HepG2 (cell line): ENCODE measurements around the gene CMTM2. TPM values are rescaled to one million over a fixed set of nuclear protein-coding genes. Genes with fewer than 3 reads are reported as not detected.

Source experiments
- ATF7 ChIP-seq, 2 experiments: fragments of 450-650 bp in 1 of 2; sonication (generic) in 1 of 2; formaldehyde crosslinking in 1 of 2; IDR thresholded peaks; 2 replicates each; pipeline versions ENCODE4 v1.4.0 to v1.6.1; 2016 to 2020; ENCODE audit warnings: antibody characterized with exemption in 1 of 2, mild to moderate bottlenecking in 1 of 2, missing genetic modification reagents in 1 of 2
- CBX5 ChIP-seq: sonication (generic); formaldehyde crosslinking; IDR thresholded peaks from 2 replicates; pipeline ENCODE4 v1.4.0; 2020; ENCODE audit warnings: missing genetic modification reagents, borderline replicate concordance
- CEBPZ ChIP-seq: IDR thresholded peaks from 2 replicates; pipeline ENCODE4 v1.6.1; 2012; ENCODE audit warnings: low read length, improper control_type of control experiment
- HNF4G ChIP-seq, 2 experiments: sonication (generic) in 1 of 2; formaldehyde crosslinking in 1 of 2; IDR thresholded peaks; 2 replicates each; pipeline versions ENCODE4 v1.4.0 to v1.6.1; 2011 to 2020; ENCODE audit warnings: borderline replicate concordance in 2 of 2, low read depth in 2 of 2, mild to moderate bottlenecking in 2 of 2, low read length in 1 of 2, missing genetic modification reagents in 1 of 2, moderate library complexity in 1 of 2
- MBNL3 ChIP-seq: fragments of 250-450 bp; sonication (Bioruptor Pico); conservative IDR thresholded peaks from 2 replicates; pipeline ENCODE4 v1.8.0; 2022; ENCODE audit warnings: mild to moderate bottlenecking, inconsistent platforms
- MIXL1 ChIP-seq: IDR thresholded peaks from 2 replicates; pipeline ENCODE4 v1.6.1; 2016
- MYC ChIP-seq: sonication (generic); formaldehyde crosslinking; IDR thresholded peaks from 2 replicates; pipeline ENCODE4 v1.9.0; 2021; ENCODE audit warnings: missing genetic modification reagents, borderline replicate concordance
- NFE2L2 ChIP-seq: fragments of 150-350 bp; IDR thresholded peaks from 2 replicates; pipeline ENCODE4 v1.6.1; 2014; ENCODE audit warnings: low read length
- NFIC ChIP-seq: IDR thresholded peaks from 2 replicates; pipeline ENCODE4 v1.6.1; 2012; ENCODE audit warnings: mild to moderate bottlenecking, low read length, inconsistent platforms
- SALL1 ChIP-seq: sonication (generic); formaldehyde crosslinking; IDR thresholded peaks from 2 replicates; pipeline ENCODE4 v1.8.0; 2022; ENCODE audit warnings: mild to moderate bottlenecking, missing genetic modification reagents
- TAF1 ChIP-seq: sonication (generic); formaldehyde crosslinking; IDR thresholded peaks from 2 replicates; pipeline ENCODE4 v1.4.0; 2020; ENCODE audit warnings: missing genetic modification reagents
- TGIF2 ChIP-seq: IDR thresholded peaks from 2 replicates; pipeline ENCODE4 v1.6.1; 2016; ENCODE audit warnings: control low read depth, missing compliant biosample characterization
- THAP11 ChIP-seq: IDR thresholded peaks from 2 replicates; pipeline ENCODE4 v1.6.1; 2016; ENCODE audit warnings: missing biosample characterization, missing genetic modification reagents
- XRCC5 ChIP-seq: fragments of 200-400 bp; formaldehyde crosslinking; optimal IDR thresholded peaks from 2 replicates; pipeline ENCODE3; 2017; ENCODE audit warnings: mild to moderate bottlenecking, low read length
- ZFP37 ChIP-seq: sonication (generic); formaldehyde crosslinking; IDR thresholded peaks from 2 replicates; pipeline ENCODE4 v1.4.0; 2020; ENCODE audit warnings: missing genetic modification reagents, borderline replicate concordance
- ZNF17 ChIP-seq: sonication (generic); formaldehyde crosslinking; IDR thresholded peaks from 2 replicates; pipeline ENCODE4 v1.5.0; 2020; ENCODE audit warnings: mild to moderate bottlenecking, missing genetic modification reagents
- ZNF224 ChIP-seq: sonication (generic); formaldehyde crosslinking; IDR thresholded peaks from 2 replicates; pipeline ENCODE4 v1.5.0; 2020; ENCODE audit warnings: mild to moderate bottlenecking, missing genetic modification reagents
- ZNF263 ChIP-seq: sonication (generic); formaldehyde crosslinking; IDR thresholded peaks from 2 replicates; pipeline ENCODE4 v1.4.0; 2020; ENCODE audit warnings: missing genetic modification reagents
- ZNF350 ChIP-seq: sonication (generic); formaldehyde crosslinking; IDR thresholded peaks from 2 replicates; pipeline ENCODE4 v1.4.0; 2020; ENCODE audit warnings: mild to moderate bottlenecking, low read depth, missing genetic modification reagents, borderline replicate concordance
- ZNF367 ChIP-seq: sonication (generic); formaldehyde crosslinking; IDR thresholded peaks from 2 replicates; pipeline ENCODE4 v1.4.0; 2020; ENCODE audit warnings: missing genetic modification reagents, borderline replicate concordance
- ZNF513 ChIP-seq: sonication (generic); formaldehyde crosslinking; conservative IDR thresholded peaks from 2 replicates; pipeline ENCODE4 v1.5.0; 2020; ENCODE audit warnings: missing genetic modification reagents
- ZNF547 ChIP-seq: sonication (generic); formaldehyde crosslinking; IDR thresholded peaks from 2 replicates; pipeline ENCODE4 v1.5.1; 2020; ENCODE audit warnings: mild to moderate bottlenecking, missing genetic modification reagents
- ZNF558 ChIP-seq: sonication (generic); formaldehyde crosslinking; IDR thresholded peaks from 2 replicates; pipeline ENCODE4 v1.9.0; 2022; ENCODE audit warnings: mild to moderate bottlenecking, missing genetic modification reagents, borderline replicate concordance
- ZNF780A ChIP-seq: sonication (generic); formaldehyde crosslinking; IDR thresholded peaks from 2 replicates; pipeline ENCODE4 v1.8.0; 2022; ENCODE audit warnings: mild to moderate bottlenecking, missing genetic modification reagents, moderate library complexity
- ZNF790 ChIP-seq: sonication (generic); formaldehyde crosslinking; IDR thresholded peaks from 2 replicates; pipeline ENCODE4 v1.8.0; 2022; ENCODE audit warnings: missing genetic modification reagents, mild to moderate bottlenecking, borderline replicate concordance
- ZNF878 ChIP-seq: sonication (generic); formaldehyde crosslinking; IDR thresholded peaks from 2 replicates; pipeline ENCODE4 v1.8.1; 2023; ENCODE audit warnings: mild to moderate bottlenecking, missing genetic modification reagents, moderate library complexity
- ZNF883 ChIP-seq: sonication (generic); formaldehyde crosslinking; IDR thresholded peaks from 2 replicates; pipeline ENCODE4 v1.5.1; 2020; ENCODE audit warnings: mild to moderate bottlenecking, missing genetic modification reagents; ENCODE audit errors: not compliant biosample characterization
- polyA plus RNA-seq, 8 experiments: library from polyadenylated mRNA; depleted of rRNA in 3 of 8; stranded (reverse) in 7 of 8; unstranded in 1 of 8; fragments of >200 nt; fragmentation: Illumina TruSeq in 4 of 8; extraction: Trizol in 4 of 8; gene quantifications; 2 replicates each; pipeline versions ENCODE4 v1.2.1 to v1.2.3, GENCODE V29; 2011 to 2016; ENCODE audit warnings: low read depth in 4 of 8, missing spikeins in 1 of 8, mixed read lengths in 1 of 8; ENCODE audit not compliant: insufficient read depth in 1 of 8
- total RNA-seq, 5 experiments: library from RNA; depleted of rRNA; stranded (reverse); fragments of >200 nt; fragmentation: Illumina TruSeq; extraction: Trizol; gene quantifications; 2 replicates each; pipeline ENCODE4 v1.2.3, GENCODE V29; 2016; ENCODE audit warnings: low read depth in 1 of 5

Gene CMTM2
- total and polyA plus RNA-seq, 2 of the 13 experiments (the other 11 are each of a cell fraction or from before 2014, with no cell fraction given), result not detected

GRCh38 chr16:66604376-66605176, 25.3 kb downstream of the CMTM2 start, which contains the start of gene CMTM3 (continued):
- no peak for TF ChIP-seq CBX5
- no peak for TF ChIP-seq HNF4G (IDR thresholded peaks at IDR 0.05; ENCODE audit: borderline replicate concordance, low read depth, low read length)
- no peak for TF ChIP-seq HNF4G (CRISPR knock-in tag; IDR thresholded peaks at IDR 0.05; ENCODE audit: borderline replicate concordance, low read depth)
- 0 out of 2 replicates have a peak, but pooled peaks have one; percentile 70 for TF ChIP-seq ZNF558
- no peak; the same call in 1 of the 2 replicates for TF ChIP-seq ZNF263 (CRISPR knock-in tag)
- no peak for TF ChIP-seq ZNF17 (CRISPR knock-in tag)
- no peak for TF ChIP-seq XRCC5
- TF ChIP-seq ZNF547 (CRISPR knock-in tag), result no peak
- no peak for TF ChIP-seq ZNF367 (CRISPR knock-in tag)
- TF ChIP-seq ZNF790 (CRISPR knock-in tag), result no peak
- no peak for TF ChIP-seq ZFP37
- TF ChIP-seq ZNF883, result peak; percentile 59
- TF ChIP-seq ZNF224 (CRISPR knock-in tag), result no peak
- TF ChIP-seq TAF1, result peak; percentile 32; the same call in 1 of the 2 replicates
- no peak for TF ChIP-seq NFIC
- no peak for TF ChIP-seq ZNF878 (CRISPR knock-in tag)
- no peak for TF ChIP-seq CEBPZ
- TF ChIP-seq ZNF350 (CRISPR knock-in tag), result no peak
- TF ChIP-seq TGIF2 (CRISPR knock-in tag), result no peak
- TF ChIP-seq MYC (CRISPR knock-in tag), result peak; percentile 10; the same call in 1 of the 2 replicates
- no peak for TF ChIP-seq SALL1 (CRISPR knock-in tag)
- peak; percentile 20; the same call in 1 of the 2 replicates for TF ChIP-seq THAP11
- no peak for TF ChIP-seq MIXL1 (CRISPR knock-in tag)
- no peak for TF ChIP-seq ZNF780A (CRISPR knock-in tag)
- TF ChIP-seq MBNL3, result no peak
- TF ChIP-seq ATF7 (IDR thresholded peaks at IDR 0.05), result no peak
- TF ChIP-seq ATF7 (CRISPR knock-in tag; IDR thresholded peaks at IDR 0.05), result no peak
- no peak for TF ChIP-seq ZNF513 (CRISPR knock-in tag)
- no peak for TF ChIP-seq NFE2L2
